ENCODE data around the gene KRT2.

The KRT2 gene

GRCh38 chr12:52677671-52678070 is 25.7 kb upstream of the KRT2 start (continued):
- TF ChIP-seq PATZ1 (tag by site-specific recombination; IDR thresholded peaks at IDR 0.05): no peak

- Histone ChIP-seq H3K4me3 (ENCODE audit: low read depth, low read length) (no peak overlapping the region), H3K27ac (ENCODE audit: extremely low read depth, low read depth, low read length) (no peak overlapping the region), H3K9me3 (ENCODE audit: control insufficient read depth, insufficient read depth, low read depth, low read length) (no peaks in the 10 kb centered on the region), H3K4me1 (ENCODE audit: control insufficient read depth, insufficient read depth, low read length) (no peaks in the 10 kb centered on the region), H3K36me3 (ENCODE audit: control insufficient read depth in 2 of 2, insufficient read depth in 1 of 2, low read length in 2 of 2) (no peaks in the 10 kb centered on the region)
- CTCF ChIA-PET: no interaction called here
- TF ChIP-seq TSHZ1 (tag by site-specific recombination; IDR thresholded peaks at IDR 0.05; ENCODE audit: borderline replicate concordance) (no peak), ZNF768 (tag by site-specific recombination; IDR thresholded peaks at IDR 0.05) (no peak), CTCF (tag by site-specific recombination; IDR thresholded peaks at IDR 0.05) (no peak), SP2 (tag by site-specific recombination; IDR thresholded peaks at IDR 0.05) (no peak), ZNF544 (tag by site-specific recombination; IDR thresholded peaks at IDR 0.05) (no peak), ZNF843 (tag by site-specific recombination; IDR thresholded peaks at IDR 0.05) (no peak), SP7 (tag by site-specific recombination; IDR thresholded peaks at IDR 0.05) (no peak), ZBTB1 (tag by site-specific recombination; IDR thresholded peaks at IDR 0.05) (no peak), ZNF2 (tag by site-specific recombination; IDR thresholded peaks at IDR 0.05) (no peak)
- POLR2A ChIA-PET: no interaction called here
These were observed 25.1 kb upstream of the KRT2 start for GRCh38 chr12:52677126-52677525.

- no peak overlapping the region for H3K27ac ChIP-seq (ENCODE audit: extremely low read depth, low read depth, low read length)
- ChIA-PET POLR2A (no interaction called here), CTCF (no interaction called here)
- H3K4me3 ChIP-seq (ENCODE audit: low read depth, low read length): no peak overlapping the region
- H3K4me1 ChIP-seq (ENCODE audit: control insufficient read depth, insufficient read depth, low read length): no peaks in the 10 kb centered on the region
- no peaks in the 10 kb centered on the region for H3K9me3 ChIP-seq (ENCODE audit: control insufficient read depth, insufficient read depth, low read depth, low read length)
- H3K36me3 ChIP-seq (ENCODE audit: control insufficient read depth in 2 of 2, insufficient read depth in 1 of 2, low read length in 2 of 2): no peaks in the 10 kb centered on the region
- no peak for TF ChIP-seq ZBTB44 (tag by site-specific recombination; IDR thresholded peaks at IDR 0.05)
- TF ChIP-seq ZNF274 (IDR thresholded peaks at IDR 0.05; ENCODE audit: low read length): no peak
- TF ChIP-seq ZNF274 (tag by site-specific recombination; IDR thresholded peaks at IDR 0.05; ENCODE audit: borderline replicate concordance): no peak
- no peak for TF ChIP-seq ZNF350 (tag by site-specific recombination; IDR thresholded peaks at IDR 0.05)
- TF ChIP-seq GFI1B (tag by site-specific recombination; IDR thresholded peaks at IDR 0.05): no peak
- no peak for TF ChIP-seq ZNF701 (tag by site-specific recombination; IDR thresholded peaks at IDR 0.05)
- no peak for TF ChIP-seq ZNF837 (tag by site-specific recombination; IDR thresholded peaks at IDR 0.05)
- TF ChIP-seq ZNF510 (tag by site-specific recombination; IDR thresholded peaks at IDR 0.05; ENCODE audit: insufficient replicate concordance): no peak
- TF ChIP-seq SETDB1 (IDR thresholded peaks at IDR 0.05; ENCODE audit: insufficient read length, low read length): no peak
- no peak for TF ChIP-seq ZNF341 (tag by site-specific recombination; IDR thresholded peaks at IDR 0.05; ENCODE audit: low read depth)
- TF ChIP-seq ZNF18 (tag by site-specific recombination; IDR thresholded peaks at IDR 0.05): no peak
- TF ChIP-seq ZNF426 (tag by site-specific recombination; IDR thresholded peaks at IDR 0.05): no peak
- TF ChIP-seq ZNF239 (tag by site-specific recombination; IDR thresholded peaks at IDR 0.05): no peak
- TF ChIP-seq ZNF561 (tag by site-specific recombination; IDR thresholded peaks at IDR 0.05; ENCODE audit: borderline replicate concordance): no peak
- no peak for TF ChIP-seq ZNF211 (tag by site-specific recombination; IDR thresholded peaks at IDR 0.05; ENCODE audit: low read depth)
These were observed 24.2 kb upstream of the KRT2 start for GRCh38 chr12:52676163-52676562.
